Astrocyte (in vitro differentiated cells and primary cell): ENCODE data around the gene AQP2.

ENCODE experiments used
- CTCF ChIP-seq: IDR thresholded peaks from 2 replicates; pipeline ENCODE4 v1.5.1; 2011; ENCODE audit warnings: low read depth, mild to moderate bottlenecking, inconsistent platforms, low read length, moderate library complexity; ENCODE audit not compliant: insufficient read depth
- EZH2 ChIP-seq: IDR thresholded peaks from 2 replicates; pipeline ENCODE4 v1.6.1; 2012; ENCODE audit warnings: mild to moderate bottlenecking, low read length, inconsistent platforms; ENCODE audit not compliant: insufficient read depth

DNA sequence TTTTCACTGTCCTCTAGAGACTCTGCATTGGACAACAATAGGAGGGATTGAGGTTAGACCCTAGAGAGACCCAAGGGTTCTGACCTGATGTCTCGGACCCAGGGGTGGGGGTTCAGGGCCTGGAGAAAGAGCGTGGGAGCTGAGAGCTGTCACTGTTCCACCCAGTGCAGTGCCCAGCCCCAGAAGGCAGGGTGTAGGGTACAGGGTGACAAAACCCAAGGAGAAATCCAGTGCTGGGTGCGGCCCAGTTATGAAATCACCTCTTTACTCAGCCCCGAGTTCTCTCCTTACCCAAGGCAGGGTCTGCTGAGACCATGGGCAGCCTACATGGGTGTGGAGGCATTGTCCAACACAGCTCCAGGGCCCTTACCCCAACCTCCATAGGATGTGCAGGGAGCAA is 2.6 kb downstream of the AQP2 start:
- TF ChIP-seq CTCF (no peak), EZH2 (no peak)
